Measurements from ENCODE around the gene MCM7.
A peak's percentile ranks its signal among the peaks of the same experiment; 100 is the strongest.

DNA sequence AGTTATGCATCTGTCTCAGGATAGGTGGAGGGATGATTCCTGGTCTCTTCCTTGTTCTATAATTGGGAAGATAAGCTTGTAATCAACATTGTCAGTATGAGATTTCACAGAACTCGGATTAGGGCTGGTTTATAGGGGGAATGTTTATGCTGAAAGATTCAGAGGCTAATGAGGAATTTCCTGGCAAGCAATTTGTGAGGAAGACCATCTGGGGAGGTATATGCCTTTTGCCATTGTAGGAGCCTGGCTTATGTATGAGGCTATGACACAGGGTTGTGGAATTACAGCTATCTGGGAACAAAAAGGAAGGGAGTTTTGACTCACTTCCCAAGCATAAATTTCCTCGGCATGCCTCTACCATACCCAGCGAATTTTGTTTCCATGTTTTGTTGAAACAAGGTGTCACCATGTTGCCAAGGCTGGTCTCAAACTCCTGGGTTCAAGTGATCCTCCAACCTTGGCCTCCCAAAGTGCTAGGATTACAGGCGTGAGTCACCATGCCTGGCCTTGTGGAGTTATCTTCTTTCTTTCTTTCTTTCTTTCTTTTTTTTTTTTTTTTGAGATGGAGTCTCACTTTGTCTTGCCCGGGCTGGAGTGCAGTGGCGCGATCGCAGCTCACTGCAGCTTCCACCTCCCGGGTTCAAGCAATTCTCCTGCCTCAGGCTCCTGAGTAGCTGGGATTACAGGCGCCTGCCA lies 14.0 kb downstream of the MCM7 start:
- no peak for TF ChIP-seq EZH2 (IDR thresholded peaks at IDR 0.05; ENCODE audit: insufficient read depth, poor library complexity, severe bottlenecking)
- 0 out of 2 replicates have a peak, but pooled peaks have one; percentile 27 for TF ChIP-seq EZH2phosphoT487 (IDR thresholded peaks at IDR 0.05; ENCODE audit: insufficient read depth, low read depth)

Data from GM23248 (cell line).